ENCODE data around the gene SLC66A2. TPM values are rescaled to one million over a fixed set of nuclear protein-coding genes. Genes with fewer than 3 reads are reported as not detected.

Gene SLC66A2
- total RNA-seq, 2 experiments from 2014 or later, result 44.5 to 44.8 TPM

DNA sequence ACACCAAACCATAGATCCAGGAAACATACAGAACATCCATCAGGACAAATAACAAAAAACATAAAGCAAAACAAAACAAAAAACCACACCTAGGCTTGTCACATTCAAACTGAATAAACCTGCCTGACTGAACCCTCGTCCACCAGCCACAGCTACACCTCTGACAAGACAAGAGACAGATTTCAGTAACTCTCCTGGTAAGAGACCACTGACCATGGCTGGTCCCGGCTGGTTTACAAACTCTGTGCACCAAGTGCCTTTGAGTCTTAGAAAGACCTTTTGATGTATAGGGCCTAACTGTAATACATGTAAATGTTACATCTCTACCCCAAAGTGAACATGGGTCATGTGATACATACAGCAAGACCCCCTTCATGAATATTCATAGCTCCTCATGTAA lies 4.8 kb upstream of the SLC66A2 start:
- no peaks in the 10 kb centered on the region for H3K27me3 Mint-ChIP-seq
- H3K27ac Mint-ChIP-seq, result no peak overlapping the region
- Histone ChIP-seq H3K4me1 (ENCODE audit: insufficient read depth, low read length) (peaks cover 24% of the 10 kb centered on the region), H3K36me3 (ENCODE audit: insufficient read depth, low read length) (no peaks in the 10 kb centered on the region), H3K4me3 (ENCODE audit: low read length) (no peak overlapping the region), H3K27me3 (ENCODE audit: control insufficient read depth in 1 of 2, insufficient read depth in 2 of 2, low read length in 2 of 2) (no peaks in the 10 kb centered on the region), H3K9me3 (ENCODE audit: control insufficient read depth in 1 of 2, insufficient read depth in 1 of 2, low read length in 2 of 2) (no peaks in the 10 kb centered on the region), H3K27ac (ENCODE audit: low read depth in 1 of 2, low read length in 2 of 2) (no peak overlapping the region)
- ChIA-PET POLR2A (no interaction called here), CTCF (no interaction called here)
- H3K4me1 Mint-ChIP-seq (ENCODE audit: low read depth), result peaks cover 16% of the 10 kb centered on the region
- DNase-seq, result no peak
- TF ChIP-seq, protein P1, sequence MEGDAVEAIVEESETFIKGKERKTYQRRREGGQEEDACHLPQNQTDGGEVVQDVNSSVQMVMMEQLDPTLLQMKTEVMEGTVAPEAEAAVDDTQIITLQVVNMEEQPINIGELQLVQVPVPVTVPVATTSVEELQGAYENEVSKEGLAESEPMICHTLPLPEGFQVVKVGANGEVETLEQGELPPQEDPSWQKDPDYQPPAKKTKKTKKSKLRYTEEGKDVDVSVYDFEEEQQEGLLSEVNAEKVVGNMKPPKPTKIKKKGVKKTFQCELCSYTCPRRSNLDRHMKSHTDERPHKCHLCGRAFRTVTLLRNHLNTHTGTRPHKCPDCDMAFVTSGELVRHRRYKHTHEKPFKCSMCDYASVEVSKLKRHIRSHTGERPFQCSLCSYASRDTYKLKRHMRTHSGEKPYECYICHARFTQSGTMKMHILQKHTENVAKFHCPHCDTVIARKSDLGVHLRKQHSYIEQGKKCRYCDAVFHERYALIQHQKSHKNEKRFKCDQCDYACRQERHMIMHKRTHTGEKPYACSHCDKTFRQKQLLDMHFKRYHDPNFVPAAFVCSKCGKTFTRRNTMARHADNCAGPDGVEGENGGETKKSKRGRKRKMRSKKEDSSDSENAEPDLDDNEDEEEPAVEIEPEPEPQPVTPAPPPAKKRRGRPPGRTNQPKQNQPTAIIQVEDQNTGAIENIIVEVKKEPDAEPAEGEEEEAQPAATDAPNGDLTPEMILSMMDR (IDR thresholded peaks at IDR 0.05), result no peak
- no peaks in the 10 kb centered on the region for H3K36me3 Mint-ChIP-seq (ENCODE audit: low read depth)
- peak overlapping the region; percentile 27 for H3K4me3 Mint-ChIP-seq
- intact Hi-C loops (cut with DNase I, micrococcal nuclease), result loop anchor here in 1 of 2 experiments (10.0 kb wide), 1 partner anchor 891 kb away; the partner anchor contains the start of gene ATP9B
- H3K9me3 Mint-ChIP-seq, result no peaks in the 10 kb centered on the region
- no peak for ATAC-seq (ENCODE audit: poor library complexity)

DNA sequence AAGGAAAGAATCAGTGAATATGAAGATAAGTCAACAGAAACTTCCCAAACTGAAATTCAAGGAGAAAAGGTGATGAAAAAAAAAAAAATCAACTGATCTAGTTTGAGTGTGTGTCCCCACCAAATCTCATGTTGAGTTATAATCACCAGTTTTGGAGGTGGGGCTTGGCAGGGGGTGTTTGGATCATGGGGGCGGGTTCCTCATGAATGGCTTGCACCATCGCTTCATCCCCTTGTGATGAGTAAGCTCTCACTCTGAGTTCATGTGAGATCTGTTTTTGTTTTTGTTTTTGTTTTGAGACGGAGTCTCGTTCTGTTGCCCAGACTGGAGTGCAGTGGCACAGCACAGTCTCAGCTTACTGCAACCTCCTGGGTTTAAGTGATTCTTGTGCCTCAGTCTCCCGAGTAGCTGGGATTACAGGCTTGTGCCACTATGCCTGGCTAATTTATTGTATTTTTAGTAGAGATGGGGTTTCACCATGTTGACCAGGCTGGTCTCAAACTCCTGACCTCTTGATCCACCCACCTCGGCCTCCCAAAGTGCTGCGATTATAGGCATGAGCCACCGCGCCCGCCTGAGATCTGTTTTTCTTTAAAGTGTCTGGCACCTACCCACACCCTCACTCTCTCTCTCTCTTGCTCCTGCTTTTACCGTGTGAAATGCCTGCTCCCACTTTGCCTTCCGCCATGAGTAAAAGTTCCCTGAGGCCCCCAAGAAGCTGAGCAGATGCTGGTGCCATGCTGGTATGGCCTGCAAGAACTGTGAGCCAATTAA lies 4.0 kb upstream of the SLC66A2 start:
- DNase-seq (no peak), ATAC-seq (ENCODE audit: poor library complexity) (no peak)
- intact Hi-C loops (cut with DNase I, micrococcal nuclease), result loop anchor here in 1 of 2 experiments (10.0 kb wide), 1 partner anchor 891 kb away; the partner anchor contains the start of gene ATP9B
- Mint-ChIP-seq H3K4me3 (no peak overlapping the region), H3K27ac (no peak overlapping the region), H3K27me3 (no peaks in the 10 kb centered on the region), H3K4me1 (ENCODE audit: low read depth) (peaks cover 11% of the 10 kb centered on the region), H3K9me3 (no peaks in the 10 kb centered on the region), H3K36me3 (ENCODE audit: low read depth) (peaks cover 1% of the 10 kb centered on the region)
- H3K4me1 ChIP-seq (ENCODE audit: insufficient read depth, low read length), result peaks cover 19% of the 10 kb centered on the region
- H3K27me3 ChIP-seq (ENCODE audit: control insufficient read depth in 1 of 2, insufficient read depth in 2 of 2, low read length in 2 of 2), result no peaks in the 10 kb centered on the region
- no peak overlapping the region for H3K4me3 ChIP-seq (ENCODE audit: low read length)
- POLR2A ChIA-PET, result no interaction called here
- CTCF ChIA-PET, result no interaction called here
- H3K9me3 ChIP-seq (ENCODE audit: control insufficient read depth in 1 of 2, insufficient read depth in 1 of 2, low read length in 2 of 2), result no peaks in the 10 kb centered on the region
- TF ChIP-seq, protein P1 (IDR thresholded peaks at IDR 0.05), result no peak
- no peak overlapping the region for H3K27ac ChIP-seq (ENCODE audit: low read depth in 1 of 2, low read length in 2 of 2)
- H3K36me3 ChIP-seq (ENCODE audit: insufficient read depth, low read length), result no peaks in the 10 kb centered on the region

DNA sequence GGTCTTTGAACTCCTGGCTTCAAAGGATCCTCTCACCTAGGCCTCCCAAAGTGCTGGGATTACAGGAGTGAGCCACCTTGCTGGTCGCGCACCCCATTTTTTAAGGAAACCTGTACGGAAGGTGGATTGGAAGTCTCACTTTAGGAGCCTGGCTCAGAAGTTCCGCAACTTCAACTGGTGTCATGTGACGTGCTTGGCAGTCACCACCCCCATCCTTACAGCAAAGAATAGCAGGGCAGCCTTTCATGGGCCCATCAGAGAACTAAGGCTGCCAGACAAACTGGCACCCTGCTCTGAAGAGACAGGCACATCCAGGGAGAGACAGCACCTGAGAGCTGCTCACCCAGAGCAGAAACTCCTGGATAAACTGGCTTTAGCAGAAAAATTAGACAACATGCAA lies 3.3 kb upstream of the SLC66A2 start:
- no peak overlapping the region for H3K4me3 Mint-ChIP-seq
- no peaks in the 10 kb centered on the region for H3K36me3 ChIP-seq (ENCODE audit: insufficient read depth, low read length)
- POLR2A ChIA-PET, result no interaction called here

More for the DNA sequence above, 3.3 kb upstream of the SLC66A2 start:
- H3K27me3 ChIP-seq (ENCODE audit: control insufficient read depth in 1 of 2, insufficient read depth in 2 of 2, low read length in 2 of 2), result no peaks in the 10 kb centered on the region
- TF ChIP-seq, protein P1 (IDR thresholded peaks at IDR 0.05), result no peak
- H3K27me3 Mint-ChIP-seq, result no peaks in the 10 kb centered on the region
- no peaks in the 10 kb centered on the region for H3K9me3 ChIP-seq (ENCODE audit: control insufficient read depth in 1 of 2, insufficient read depth in 1 of 2, low read length in 2 of 2)
- H3K9me3 Mint-ChIP-seq, result no peaks in the 10 kb centered on the region
- H3K36me3 Mint-ChIP-seq (ENCODE audit: low read depth), result peaks cover 8% of the 10 kb centered on the region
- peaks cover 11% of the 10 kb centered on the region for H3K4me1 Mint-ChIP-seq (ENCODE audit: low read depth)
- CTCF ChIA-PET, result no interaction called here
- DNase-seq (no peak), ATAC-seq (ENCODE audit: poor library complexity) (no peak)
- H3K27ac ChIP-seq (ENCODE audit: low read depth in 1 of 2, low read length in 2 of 2), result no peak overlapping the region
- intact Hi-C loops (cut with DNase I, micrococcal nuclease), result loop anchor here (1.0 to 10.0 kb wide), 5 partner anchors 78 to 890 kb away; partner anchors contain the start of genes RBFA (in 2 of the 2), ATP9B (in 1 of the 2), CTDP1 (in 1 of the 2) and NFATC1 (in 1 of the 2)
- peaks cover 19% of the 10 kb centered on the region for H3K4me1 ChIP-seq (ENCODE audit: insufficient read depth, low read length)
- no peak overlapping the region for H3K27ac Mint-ChIP-seq
- H3K4me3 ChIP-seq (ENCODE audit: low read length), result no peak overlapping the region

Data from CD4-positive, alpha-beta T cell (primary cell).